ENCODE data around the gene C10orf71.

C10orf71 gene

DNA sequence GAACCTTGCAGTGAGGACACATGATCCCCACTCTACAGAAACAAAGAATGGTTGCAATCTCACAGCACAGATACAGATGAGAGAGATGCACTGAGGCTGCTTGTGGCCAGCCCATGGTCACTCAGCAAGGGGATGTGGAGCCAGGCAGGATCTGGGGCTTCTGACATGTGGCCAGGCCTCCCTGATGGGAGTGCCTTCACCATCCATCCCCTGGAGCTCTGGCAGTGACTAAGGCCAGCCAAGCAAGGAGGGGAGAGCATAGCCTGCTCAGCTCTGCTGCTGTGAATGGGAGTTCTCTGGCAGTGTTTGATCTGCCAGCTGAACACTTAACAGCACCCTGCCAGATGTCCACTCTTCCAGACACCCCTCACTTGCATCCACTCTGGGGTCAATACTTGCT lies 19.8 kb downstream of the C10orf71 start:
- no peak for DNase-seq (ENCODE audit: low read depth)

DNA sequence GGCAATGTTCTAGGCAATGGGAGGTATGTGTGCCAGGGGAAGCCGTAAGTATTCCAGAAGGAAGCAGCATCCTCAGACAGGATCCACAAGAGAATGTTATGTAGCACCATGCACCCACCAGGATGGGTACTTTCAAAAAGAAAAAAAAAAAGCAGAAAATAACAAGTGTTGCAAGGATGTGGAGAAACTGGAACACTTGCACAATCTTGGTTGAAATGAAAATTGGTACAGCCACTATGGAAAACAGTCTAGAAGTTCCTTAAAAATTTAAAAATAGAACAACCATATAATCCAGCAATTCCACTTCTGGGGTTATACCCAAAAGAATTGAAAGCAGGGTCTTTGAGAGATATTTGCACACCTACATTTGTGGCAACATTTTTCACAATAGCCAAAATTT lies 20.2 kb downstream of the C10orf71 start:
- DNase-seq (ENCODE audit: low read depth) = no peak

DNA sequence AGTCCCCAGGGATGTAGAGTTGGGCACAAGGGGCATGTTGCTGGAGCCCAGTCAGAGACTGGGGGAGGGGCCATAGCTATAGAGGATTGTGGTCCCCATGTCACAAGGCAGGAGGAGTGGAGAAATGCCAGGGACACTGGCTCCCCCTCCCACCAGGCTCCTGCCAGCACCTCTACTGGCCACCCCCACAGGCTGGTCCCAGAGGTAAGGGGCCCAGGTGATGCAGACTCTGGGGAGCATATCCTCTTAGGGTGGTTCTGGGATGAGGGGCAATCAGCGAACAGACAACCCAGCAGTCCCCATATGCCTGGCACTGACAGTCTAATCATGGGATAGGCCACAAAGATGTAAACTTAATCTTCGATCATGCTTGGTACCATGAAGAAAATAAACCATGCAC lies 21.2 kb downstream of the C10orf71 start:
- no peak for DNase-seq (ENCODE audit: low read depth)

DNA sequence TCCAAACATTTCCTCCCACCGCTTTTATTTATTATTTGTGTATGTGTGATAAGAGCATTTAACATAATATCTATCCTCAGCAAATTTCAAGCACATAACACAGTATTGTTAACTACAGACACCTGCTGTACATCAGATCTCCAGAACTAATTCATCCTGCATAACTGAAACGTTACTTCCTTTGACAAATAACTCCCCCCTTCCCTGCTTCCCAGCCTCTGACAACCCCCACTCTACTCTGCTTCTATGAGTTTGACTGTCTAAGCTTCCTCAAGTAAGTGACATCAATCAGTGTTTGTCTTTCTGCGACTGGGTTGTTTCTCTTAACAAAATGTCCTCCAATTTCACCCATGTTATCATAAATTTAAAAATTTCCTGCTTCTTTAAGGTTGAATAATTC lies 22.1 kb downstream of the C10orf71 start:
- DNase-seq (ENCODE audit: low read depth) = no peak

DNA sequence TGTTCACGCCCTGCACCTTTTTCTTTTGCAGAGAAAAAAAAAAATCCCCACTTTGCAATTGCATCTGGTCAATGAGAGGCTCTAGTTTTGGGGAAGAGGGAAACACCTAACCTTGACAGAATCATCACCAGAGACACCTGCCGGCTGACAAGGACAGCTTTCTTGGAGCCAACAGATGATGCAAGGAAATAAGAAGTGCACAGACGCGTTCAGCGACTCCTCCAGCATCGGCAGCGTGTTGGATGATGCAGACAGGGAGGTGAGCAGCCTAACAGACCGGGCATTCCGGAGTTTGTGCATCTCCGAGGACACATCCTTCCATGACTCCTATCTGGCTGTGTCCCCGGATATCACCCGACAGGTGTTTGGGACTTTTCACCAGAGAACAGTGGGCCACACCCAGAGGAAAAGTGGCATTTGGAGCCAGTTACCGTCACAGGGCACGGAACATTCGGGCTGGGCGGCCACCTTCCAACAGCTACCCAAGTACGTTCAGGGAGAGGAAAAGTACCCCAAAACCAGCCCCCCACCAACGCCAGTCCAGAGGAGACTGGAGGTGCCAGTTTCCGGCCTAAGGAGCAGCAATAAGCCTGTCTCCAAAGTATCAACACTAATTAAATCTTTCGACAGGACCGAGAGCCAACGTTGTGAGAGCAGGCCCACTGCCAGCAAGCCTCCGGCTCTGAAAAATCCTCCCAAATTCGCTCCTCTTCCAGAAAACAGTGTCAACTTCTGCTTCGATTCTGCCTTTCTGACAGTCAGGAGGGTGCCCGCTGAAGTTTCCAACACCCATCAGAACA lies 23.6 kb downstream of the C10orf71 start:
- DNase-seq (ENCODE audit: low read depth) = no peak

DNA sequence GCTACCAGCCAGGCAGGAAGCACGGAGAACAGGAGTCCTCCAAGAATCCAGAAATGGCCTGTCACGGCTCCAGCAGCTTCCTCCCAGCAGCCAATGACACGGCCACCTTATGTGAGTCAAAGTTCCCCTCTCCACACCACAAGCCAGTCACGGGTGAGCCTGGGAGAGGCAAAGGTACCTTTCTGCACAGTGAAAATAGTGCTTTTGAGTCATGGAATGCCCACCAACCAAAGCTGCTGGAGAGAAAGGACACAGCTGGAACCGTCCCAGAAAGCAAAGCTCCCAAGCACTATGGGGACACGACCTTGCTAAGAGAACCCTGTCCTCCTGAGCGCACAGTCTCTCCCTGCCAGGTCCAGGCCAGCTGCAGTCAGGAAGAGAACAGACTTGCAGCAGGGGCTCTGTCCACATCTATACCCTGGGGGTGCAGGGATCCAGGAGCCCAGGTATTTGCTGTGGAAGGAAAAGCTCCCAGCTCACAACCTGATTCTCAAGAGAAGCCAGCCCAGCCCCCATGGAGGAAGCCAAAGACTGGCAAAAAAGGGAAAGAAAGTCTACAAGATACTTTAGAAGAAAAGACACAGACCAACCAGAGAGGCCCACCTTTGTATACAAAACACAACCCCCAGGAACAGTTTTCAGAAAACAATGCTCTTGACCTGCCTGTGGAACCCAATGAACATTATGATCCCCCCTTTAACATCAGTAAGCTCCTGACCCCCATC lies 24.4 kb downstream of the C10orf71 start:
- no peak for DNase-seq (ENCODE audit: low read depth)

DNA sequence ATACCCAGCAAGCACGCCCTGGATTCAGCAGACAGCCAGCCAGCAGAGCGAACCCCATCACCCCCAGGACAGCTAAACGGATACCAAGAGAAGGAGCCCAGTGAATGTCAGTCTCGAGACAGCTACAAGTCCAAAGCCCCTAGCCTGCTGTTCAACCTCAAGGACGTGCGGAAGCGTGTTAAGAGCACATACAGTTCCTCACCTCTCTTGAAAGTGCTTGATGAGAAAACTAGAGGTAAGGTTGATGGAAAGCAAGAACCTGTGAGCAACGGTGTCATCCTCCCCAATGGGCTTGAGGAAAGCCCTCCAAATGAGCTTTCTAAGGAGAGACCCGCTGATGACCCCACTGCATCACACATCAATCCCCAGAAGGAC lies 24.9 kb downstream of the C10orf71 start:
- no peak for DNase-seq (ENCODE audit: low read depth)

DNA sequence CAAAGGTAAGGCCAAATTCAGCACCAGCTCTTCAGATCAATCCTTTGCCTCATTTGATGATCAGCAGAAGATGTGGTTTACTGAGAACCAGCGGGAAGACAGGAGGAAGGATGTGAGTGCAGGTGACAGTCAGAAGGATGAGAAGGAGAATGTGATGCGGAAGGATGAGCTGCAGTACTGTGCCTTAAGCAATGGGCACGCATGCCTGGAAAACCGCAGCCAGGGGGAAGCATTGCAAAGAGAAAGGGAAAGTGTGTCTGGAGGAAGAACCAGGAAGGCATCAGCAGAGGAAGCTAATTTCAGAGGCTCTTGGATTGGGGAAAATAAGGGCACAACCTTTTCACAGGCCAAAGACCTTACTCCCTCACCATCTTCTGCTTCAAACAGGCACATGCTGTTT lies 25.7 kb downstream of the C10orf71 start:
- DNase-seq (ENCODE audit: low read depth) = no peak

DNA sequence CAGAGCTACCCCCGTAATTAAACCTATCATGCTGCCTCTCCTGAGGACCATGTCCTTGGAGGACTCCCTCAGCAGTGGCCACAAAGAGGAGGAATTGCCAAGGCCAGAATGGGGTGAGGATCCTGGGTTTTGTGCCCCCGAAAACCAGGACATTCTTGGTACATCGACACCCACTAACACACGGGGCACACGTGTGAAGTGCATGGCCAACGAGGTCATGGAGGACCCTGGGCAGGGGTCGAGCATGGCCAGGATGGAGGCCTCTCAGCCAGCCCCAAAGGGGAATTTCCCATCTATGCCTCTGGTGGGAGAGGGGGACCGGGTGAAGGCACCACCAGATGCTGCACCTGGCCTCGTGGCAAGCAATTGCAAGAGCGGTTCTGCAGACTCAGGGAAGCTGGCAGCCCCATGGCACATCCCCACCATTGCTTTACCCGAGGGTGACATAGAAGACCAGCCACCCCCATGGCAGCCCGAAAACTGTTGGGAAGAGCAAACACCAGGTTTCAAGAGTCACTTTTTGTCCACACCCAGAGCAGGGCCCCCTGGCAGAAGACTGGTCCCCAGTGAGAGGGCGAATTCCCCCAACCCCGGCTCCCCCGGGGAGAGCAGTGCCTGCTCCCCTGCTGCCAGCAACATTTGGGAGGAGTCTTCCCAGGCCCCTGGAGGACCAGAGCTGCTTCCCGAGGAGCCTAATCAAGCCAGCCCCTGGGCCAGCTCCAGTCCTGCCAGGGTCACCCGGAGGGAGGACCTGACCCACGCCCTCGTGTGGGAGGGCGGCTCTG lies 26.4 kb downstream of the C10orf71 start:
- no peak for DNase-seq (ENCODE audit: low read depth)

DNA sequence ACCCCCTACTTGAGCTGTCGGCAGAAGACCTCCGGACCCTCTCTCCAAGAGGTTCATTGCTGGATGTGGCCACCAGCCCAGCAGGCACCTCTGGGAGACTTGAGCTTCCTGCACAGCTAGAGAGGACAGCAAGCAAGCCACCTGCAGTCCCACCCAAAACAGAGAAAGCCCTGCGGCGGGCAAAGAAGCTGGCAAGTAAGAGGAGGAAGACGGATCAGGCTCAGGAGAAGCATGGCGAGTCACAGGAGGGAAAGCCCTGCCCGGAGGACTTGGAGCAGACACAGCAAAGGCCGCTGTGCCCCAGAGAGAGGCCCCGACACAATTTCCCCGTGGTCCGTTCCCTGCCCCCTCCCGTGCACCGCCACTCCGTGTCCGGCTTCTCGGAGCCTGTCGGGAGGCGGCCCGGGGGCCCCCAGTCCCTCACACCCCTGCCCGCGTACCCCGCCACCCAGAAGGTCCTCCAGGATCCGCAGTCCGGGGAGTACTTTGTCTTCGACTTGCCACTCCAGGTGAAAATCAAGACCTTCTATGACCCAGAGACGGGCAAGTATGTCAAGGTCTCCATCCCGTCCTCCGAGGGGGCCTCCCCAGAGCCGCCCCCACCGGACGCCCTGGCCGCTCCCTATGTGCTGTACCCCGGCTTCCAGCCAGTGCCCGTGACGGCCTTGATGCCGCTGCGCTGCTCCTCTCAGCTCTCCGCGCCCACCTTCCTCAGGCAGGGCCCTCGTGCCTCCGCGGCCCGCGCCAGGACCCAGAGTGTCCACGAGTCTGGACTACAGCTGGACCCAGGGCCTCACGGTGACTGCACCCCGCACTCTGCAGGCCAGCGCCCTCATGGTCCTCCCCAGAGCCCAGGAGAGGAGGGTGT lies 27.2 kb downstream of the C10orf71 start:
- DNase-seq (ENCODE audit: low read depth) = no peak

DNA sequence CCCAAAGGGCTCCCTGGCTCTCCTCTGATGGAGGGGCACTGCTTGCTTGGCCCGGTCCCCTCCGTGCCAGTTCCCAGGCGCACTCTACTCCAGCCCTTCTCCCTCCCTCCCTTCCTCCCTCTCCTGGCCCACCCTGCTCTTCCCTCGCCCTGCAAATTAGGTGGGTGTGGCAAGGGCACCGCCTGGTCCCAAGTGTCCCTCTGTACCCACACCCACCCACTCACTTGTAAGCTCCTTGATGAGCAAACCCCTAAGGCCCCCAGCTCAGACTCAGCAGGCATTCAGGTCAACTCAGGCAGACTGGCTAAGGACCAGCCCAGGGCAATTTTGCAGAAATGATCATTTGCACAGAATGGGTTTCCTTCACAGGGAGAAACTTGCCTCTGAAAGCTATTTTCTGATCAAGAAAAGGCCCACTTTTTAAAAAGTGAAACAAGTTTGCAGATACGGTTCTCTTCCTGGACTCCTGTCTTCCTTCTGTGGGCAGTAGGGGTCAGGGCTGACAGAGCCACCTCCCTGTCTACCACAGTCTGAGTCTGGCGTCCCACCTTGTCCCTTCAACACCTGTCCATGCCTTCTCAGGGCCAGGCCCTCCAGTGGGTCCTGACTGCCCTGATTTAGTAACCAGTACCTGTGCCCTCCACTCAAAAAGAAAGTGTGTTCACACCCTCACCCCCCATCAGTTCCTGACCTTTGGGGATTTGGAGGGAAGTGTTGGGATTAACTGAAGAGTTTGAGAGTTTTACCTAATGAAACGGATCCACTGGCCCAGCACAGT lies 28.3 kb downstream of the C10orf71 start:
- no peak for DNase-seq (ENCODE audit: low read depth)

DNA sequence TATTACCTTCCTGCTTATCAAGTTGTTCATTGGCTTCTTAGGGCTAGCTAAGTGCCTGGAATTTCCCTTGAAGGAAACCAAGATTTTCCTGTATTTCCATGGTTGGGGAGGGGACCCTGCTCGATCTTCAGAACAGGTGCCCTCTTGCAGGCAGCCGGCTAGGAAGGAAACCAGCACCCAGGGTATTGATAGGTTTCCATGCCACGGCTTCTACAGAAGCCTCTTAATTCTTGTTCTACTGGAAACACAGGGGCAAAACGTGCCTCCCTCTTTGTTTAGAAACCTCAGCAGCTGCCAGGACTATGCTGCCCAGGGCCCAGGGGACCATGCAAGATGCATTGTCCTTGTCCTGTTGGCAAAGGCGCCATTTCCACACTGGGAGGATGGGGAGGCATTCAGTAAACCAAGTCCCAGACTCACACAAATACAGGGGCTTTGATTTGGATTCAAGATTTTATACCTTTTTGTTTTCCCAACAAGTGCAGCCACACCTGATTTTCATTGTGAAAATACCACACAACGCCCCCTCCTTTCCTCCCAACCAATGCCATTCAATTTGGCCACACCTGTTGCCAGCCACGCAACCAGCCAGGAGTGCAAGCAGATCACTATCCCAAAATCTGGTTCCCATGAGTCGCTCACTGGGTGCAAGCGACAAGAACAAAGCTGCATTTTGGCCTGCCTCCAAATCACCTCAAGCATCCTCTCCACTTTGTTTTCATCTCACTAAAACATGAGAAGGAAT lies 29.6 kb downstream of the C10orf71 start:
- no peak for DNase-seq (ENCODE audit: low read depth)

DNA sequence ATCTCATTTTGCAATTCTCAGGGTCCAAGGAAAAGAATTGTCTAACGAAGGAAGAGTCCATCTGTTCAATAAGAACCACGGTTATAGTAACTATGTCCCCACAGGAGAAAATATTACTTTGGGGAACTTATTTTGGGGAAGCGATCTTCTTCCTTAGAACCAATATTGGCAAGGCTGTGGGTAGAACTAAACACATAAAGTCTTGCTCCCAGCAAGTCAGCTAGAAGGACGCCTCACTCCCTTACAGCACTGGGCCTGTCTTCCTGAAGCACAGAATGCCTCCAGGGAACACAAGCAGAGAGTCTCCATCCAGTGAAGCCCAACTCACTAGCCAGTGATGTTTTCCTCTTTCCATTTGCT lies 30.2 kb downstream of the C10orf71 start:
- no peak for DNase-seq (ENCODE audit: low read depth)

DNA sequence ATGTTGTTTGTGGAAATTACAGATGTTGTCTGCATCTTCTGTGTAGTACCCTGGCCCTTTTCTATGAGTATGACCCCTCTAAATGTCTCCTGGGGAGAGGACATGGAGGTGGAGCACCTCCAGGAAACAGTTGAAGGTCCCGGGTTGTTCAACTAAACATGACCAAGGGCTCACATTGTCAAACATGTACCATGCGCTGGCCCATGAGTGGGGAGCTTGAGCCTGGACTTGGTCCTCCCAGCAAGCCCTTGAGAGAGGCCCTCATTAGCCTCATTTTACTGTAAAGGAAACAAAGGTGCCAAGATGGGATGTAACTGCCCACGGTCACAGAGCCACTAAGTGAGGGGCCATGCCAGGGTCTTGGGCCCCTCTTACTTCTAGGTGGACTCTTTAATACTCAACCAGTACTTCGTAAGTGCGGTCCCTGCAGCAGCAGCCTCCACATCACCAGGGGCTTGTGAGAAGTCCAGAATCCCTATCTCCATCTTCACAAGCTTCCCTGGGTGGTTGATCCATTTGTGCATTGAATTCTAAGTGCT lies 31.2 kb downstream of the C10orf71 start:
- DNase-seq (ENCODE audit: low read depth) = no peak

DNA sequence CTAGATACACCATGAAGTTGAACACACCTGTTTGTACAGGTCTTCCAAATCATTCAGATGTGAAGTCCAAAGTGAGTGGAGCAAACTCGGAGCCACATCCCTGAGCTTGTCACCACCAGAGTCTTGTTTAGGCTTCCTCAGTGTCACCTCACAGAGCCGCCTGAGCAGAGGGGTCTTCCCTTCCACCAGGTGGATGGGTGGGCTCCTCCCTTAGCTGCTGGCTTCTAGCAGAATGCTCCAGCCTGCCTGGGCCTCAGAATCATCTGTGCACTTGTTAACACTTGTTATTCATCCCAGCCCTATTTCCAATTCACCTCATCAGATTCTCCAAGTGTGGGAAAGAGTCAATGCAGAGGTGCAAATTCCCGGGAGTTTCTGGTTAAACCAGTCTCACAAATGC lies 32.5 kb downstream of the C10orf71 start:
- DNase-seq (ENCODE audit: low read depth) = no peak

DNA sequence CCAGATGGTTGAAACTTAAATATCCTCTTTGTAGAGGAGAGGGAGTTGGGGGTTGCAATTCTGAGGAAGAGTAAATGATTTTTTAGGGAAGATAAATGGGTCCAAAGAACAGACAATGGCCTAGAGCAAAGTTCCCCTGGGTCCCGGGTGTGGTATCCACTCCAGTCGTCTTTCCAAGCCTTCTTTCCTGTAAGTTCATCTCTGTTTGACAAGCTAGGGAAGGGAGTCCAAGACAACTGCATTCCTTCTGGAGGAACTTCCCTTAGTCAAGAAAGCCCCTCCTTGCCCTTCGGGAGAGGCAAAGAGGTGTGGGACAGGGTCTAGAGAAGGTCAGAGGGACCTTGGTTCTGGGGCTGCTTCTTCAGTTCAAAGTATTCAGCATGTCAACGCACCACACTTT lies 33.4 kb downstream of the C10orf71 start:
- no peak for DNase-seq (ENCODE audit: low read depth)

DNA sequence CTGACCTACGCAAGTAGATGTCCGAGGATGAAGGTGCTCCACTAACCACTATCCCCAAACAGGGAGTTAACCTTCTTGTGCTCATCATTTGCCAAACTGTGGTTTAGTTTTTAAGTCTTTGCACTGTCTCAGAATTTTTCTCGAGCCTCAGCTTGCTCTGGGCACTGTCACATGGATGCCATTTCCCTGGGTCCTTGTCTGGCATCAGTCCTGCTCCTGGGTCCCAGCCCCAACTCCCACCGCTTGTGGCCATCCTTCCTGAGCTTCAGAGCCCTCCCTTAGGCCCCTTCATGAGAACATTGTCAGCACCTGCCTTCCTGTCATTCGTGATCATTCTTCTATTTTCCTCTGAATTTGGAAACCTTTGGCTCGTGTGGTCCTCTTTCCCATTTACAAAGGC lies 33.8 kb downstream of the C10orf71 start:
- no peak for DNase-seq (ENCODE audit: low read depth)

DNA sequence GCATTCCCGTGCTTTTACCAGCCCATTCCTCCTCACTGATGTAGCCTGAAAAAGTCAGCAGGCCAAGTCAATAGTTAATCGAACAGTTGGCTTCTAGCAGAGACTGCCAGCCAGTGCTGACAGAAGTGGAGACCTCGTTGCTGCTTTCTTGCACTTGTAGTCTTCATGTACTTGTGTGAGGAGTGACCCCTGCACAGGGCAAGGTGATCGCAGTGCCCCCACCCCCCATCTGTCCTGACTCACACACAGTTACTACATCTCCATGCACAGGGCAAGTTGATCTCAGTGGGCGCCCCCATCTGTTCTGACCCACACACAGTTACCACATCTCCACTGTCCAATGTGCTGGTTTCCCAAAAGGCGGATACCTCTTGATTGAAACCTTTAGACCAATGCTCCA lies 34.2 kb downstream of the C10orf71 start:
- DNase-seq (ENCODE audit: low read depth) = no peak

DNA sequence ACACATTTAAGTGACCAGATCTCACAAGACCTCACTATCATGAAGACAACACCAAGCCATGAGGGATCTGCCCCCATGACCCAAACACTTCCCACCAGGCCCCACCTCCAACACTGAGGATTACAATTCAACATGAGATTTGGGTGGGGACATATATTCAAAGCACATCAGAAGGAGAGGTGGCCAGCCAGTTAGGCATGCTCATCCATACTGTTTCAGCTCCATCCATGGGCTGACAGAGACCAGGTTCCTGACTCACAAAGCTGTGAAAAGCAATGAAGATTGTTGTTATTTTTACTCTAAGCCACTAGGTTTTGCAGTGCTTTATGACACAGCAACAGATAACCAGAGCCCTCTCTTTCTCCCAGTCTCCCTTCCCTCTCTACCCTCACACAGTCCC lies 36.0 kb downstream of the C10orf71 start:
- no peak for DNase-seq (ENCODE audit: low read depth)

DNA sequence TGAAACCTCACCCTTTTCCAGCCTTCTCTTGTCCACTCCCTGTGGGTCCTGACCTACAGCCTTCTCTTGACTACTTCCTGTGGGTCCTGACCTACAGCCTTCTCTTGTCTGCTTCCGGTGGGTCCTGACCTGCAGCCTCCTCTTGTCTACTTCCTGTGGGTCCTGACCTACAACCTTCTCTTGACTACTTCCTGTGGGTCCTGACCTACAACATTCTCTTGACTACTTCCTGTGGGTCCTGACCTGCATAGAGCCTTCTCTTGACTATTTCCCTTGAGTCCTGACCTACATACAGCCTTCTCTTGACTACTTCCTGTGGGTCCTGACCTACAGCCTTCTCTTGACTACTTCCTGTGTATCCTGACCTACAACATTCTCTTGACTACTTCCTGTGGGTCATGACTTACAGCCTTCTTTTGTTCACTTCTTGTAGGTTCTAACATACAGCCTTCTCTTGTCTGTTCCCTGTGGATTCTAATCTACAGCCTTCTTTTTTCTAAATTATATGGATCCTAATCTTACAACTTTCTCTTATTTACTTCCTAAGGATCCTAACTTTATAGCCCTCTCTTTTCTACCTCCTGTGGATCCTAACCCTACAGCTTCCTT lies 36.5 kb downstream of the C10orf71 start:
- DNase-seq (ENCODE audit: low read depth) = no peak
